Measurements from ENCODE around the gene PICK1.

- TF ChIP-seq POLR2A (IDR thresholded peaks at IDR 0.05) = no peak
- TF ChIP-seq, protein P1, sequence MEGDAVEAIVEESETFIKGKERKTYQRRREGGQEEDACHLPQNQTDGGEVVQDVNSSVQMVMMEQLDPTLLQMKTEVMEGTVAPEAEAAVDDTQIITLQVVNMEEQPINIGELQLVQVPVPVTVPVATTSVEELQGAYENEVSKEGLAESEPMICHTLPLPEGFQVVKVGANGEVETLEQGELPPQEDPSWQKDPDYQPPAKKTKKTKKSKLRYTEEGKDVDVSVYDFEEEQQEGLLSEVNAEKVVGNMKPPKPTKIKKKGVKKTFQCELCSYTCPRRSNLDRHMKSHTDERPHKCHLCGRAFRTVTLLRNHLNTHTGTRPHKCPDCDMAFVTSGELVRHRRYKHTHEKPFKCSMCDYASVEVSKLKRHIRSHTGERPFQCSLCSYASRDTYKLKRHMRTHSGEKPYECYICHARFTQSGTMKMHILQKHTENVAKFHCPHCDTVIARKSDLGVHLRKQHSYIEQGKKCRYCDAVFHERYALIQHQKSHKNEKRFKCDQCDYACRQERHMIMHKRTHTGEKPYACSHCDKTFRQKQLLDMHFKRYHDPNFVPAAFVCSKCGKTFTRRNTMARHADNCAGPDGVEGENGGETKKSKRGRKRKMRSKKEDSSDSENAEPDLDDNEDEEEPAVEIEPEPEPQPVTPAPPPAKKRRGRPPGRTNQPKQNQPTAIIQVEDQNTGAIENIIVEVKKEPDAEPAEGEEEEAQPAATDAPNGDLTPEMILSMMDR (IDR thresholded peaks at IDR 0.05) = no peak
Measured at GRCh38 chr22:38026130-38027111, 30.8 kb upstream of the PICK1 start.
